ENCODE data around the gene CELF5.

CELF5 gene

GRCh38 chr19:3269916-3270671, 45.6 kb downstream of the CELF5 start:
- H3K36me3 ChIP-seq, result no peaks in the 10 kb centered on the region
- H3K27me3 ChIP-seq, result peaks cover 31% of the 10 kb centered on the region
- no peak for TF ChIP-seq CTCF (IDR thresholded peaks at IDR 0.05; ENCODE audit: low read depth, low read length)
- no peak overlapping the region for H3K4me3 ChIP-seq (ENCODE audit: low read depth, low read length)
- no peaks in the 10 kb centered on the region; the same call in 1 of the 2 replicates for H3K4me1 ChIP-seq
- no peak for DNase-seq
- H3K9me3 ChIP-seq, result no peaks in the 10 kb centered on the region

GRCh38 chr19:3270902-3271301, 46.4 kb downstream of the CELF5 start:
- no peaks in the 10 kb centered on the region for H3K36me3 ChIP-seq
- no peak for TF ChIP-seq CTCF (IDR thresholded peaks at IDR 0.05; ENCODE audit: low read depth, low read length)
- peaks cover 31% of the 10 kb centered on the region for H3K27me3 ChIP-seq
- DNase-seq, result peak; percentile 66
- no peaks in the 10 kb centered on the region for H3K9me3 ChIP-seq
- no peak overlapping the region for H3K4me3 ChIP-seq (ENCODE audit: low read depth, low read length)
- H3K4me1 ChIP-seq, result no peaks in the 10 kb centered on the region; the same call in 1 of the 2 replicates

- Histone ChIP-seq H3K36me3 (no peaks in the 10 kb centered on the region), H3K9me3 (no peaks in the 10 kb centered on the region), H3K27me3 (peaks cover 24% of the 10 kb centered on the region), H3K4me1 (no peaks in the 10 kb centered on the region; the same call in 1 of the 2 replicates), H3K4me3 (ENCODE audit: low read depth, low read length) (no peak overlapping the region)
- DNase-seq, result no peak
- TF ChIP-seq CTCF (IDR thresholded peaks at IDR 0.05; ENCODE audit: low read depth, low read length), result no peak
These were observed 48.0 kb downstream of the CELF5 start for GRCh38 chr19:3272401-3272931.

- Histone ChIP-seq H3K4me1 (no peaks in the 10 kb centered on the region; the same call in 1 of the 2 replicates), H3K4me3 (ENCODE audit: low read depth, low read length) (no peak overlapping the region), H3K27me3 (peaks cover 19% of the 10 kb centered on the region), H3K9me3 (no peaks in the 10 kb centered on the region), H3K36me3 (no peaks in the 10 kb centered on the region)
- no peak for DNase-seq
- no peak for TF ChIP-seq CTCF (IDR thresholded peaks at IDR 0.05; ENCODE audit: low read depth, low read length)
These were observed 48.5 kb downstream of the CELF5 start for GRCh38 chr19:3272952-3273351.

- Histone ChIP-seq H3K36me3 (no peaks in the 10 kb centered on the region), H3K4me3 (ENCODE audit: low read depth, low read length) (no peak overlapping the region), H3K27me3 (peaks cover 14% of the 10 kb centered on the region), H3K4me1 (no peaks in the 10 kb centered on the region; the same call in 1 of the 2 replicates), H3K9me3 (no peaks in the 10 kb centered on the region)
- DNase-seq, result no peak
- TF ChIP-seq CTCF (IDR thresholded peaks at IDR 0.05; ENCODE audit: low read depth, low read length), result no peak
These were observed 49.9 kb downstream of the CELF5 start for GRCh38 chr19:3274245-3274941.

Data from BE2C (cell line).